Measurements from ENCODE around the gene BHLHA15.

Gene BHLHA15

GRCh38 chr7:98229991-98230745, 18.9 kb downstream of the BHLHA15 start:
- H3K27ac ChIP-seq (ENCODE audit: low read depth, low read length) = no peak overlapping the region

GRCh38 chr7:98230746-98231471, 19.7 kb downstream of the BHLHA15 start:
- no peak overlapping the region for H3K27ac ChIP-seq (ENCODE audit: low read depth, low read length)
- no peaks in the 10 kb centered on the region for H3K36me3 ChIP-seq (ENCODE audit: insufficient read depth, low read length)
- H3K79me2 ChIP-seq (ENCODE audit: control insufficient read depth, insufficient read depth, low read length, unreplicated experiment) = no peaks in the 10 kb centered on the region
- no peak overlapping the region for H3K4me3 ChIP-seq (ENCODE audit: low read depth, low read length)
- H2AFZ ChIP-seq (ENCODE audit: low read length, unreplicated experiment) = no peak overlapping the region
- H3K4me1 ChIP-seq (ENCODE audit: control insufficient read depth, insufficient read depth, low read length, unreplicated experiment) = no peaks in the 10 kb centered on the region
- H3K27me3 ChIP-seq (ENCODE audit: insufficient read depth, low read length) = no peaks in the 10 kb centered on the region

More at GRCh38 chr7:98229991-98230745, 18.9 kb downstream of the BHLHA15 start:
- Histone ChIP-seq H3K79me2 (ENCODE audit: control insufficient read depth, insufficient read depth, low read length, unreplicated experiment) (no peaks in the 10 kb centered on the region), H3K36me3 (ENCODE audit: insufficient read depth, low read length) (no peaks in the 10 kb centered on the region), H3K4me3 (ENCODE audit: low read depth, low read length) (no peak overlapping the region), H3K27me3 (ENCODE audit: insufficient read depth, low read length) (no peaks in the 10 kb centered on the region), H2AFZ (ENCODE audit: low read length, unreplicated experiment) (no peak overlapping the region), H3K4me1 (ENCODE audit: control insufficient read depth, insufficient read depth, low read length, unreplicated experiment) (no peaks in the 10 kb centered on the region)

GRCh38 chr7:98231493-98232262, 20.4 kb downstream of the BHLHA15 start:
- Histone ChIP-seq H3K36me3 (ENCODE audit: insufficient read depth, low read length) (no peaks in the 10 kb centered on the region), H3K27me3 (ENCODE audit: insufficient read depth, low read length) (no peaks in the 10 kb centered on the region), H3K4me3 (ENCODE audit: low read depth, low read length) (no peak overlapping the region), H3K27ac (ENCODE audit: low read depth, low read length) (no peak overlapping the region), H3K79me2 (ENCODE audit: control insufficient read depth, insufficient read depth, low read length, unreplicated experiment) (no peaks in the 10 kb centered on the region), H3K4me1 (ENCODE audit: control insufficient read depth, insufficient read depth, low read length, unreplicated experiment) (no peaks in the 10 kb centered on the region), H2AFZ (ENCODE audit: low read length, unreplicated experiment) (no peak overlapping the region)

GRCh38 chr7:98232263-98232585, 21.0 kb downstream of the BHLHA15 start:
- no peaks in the 10 kb centered on the region for H3K4me1 ChIP-seq (ENCODE audit: control insufficient read depth, insufficient read depth, low read length, unreplicated experiment)
- no peak overlapping the region for H3K4me3 ChIP-seq (ENCODE audit: low read depth, low read length)
- H3K27ac ChIP-seq (ENCODE audit: low read depth, low read length) = no peak overlapping the region
- H3K27me3 ChIP-seq (ENCODE audit: insufficient read depth, low read length) = no peaks in the 10 kb centered on the region
- no peaks in the 10 kb centered on the region for H3K79me2 ChIP-seq (ENCODE audit: control insufficient read depth, insufficient read depth, low read length, unreplicated experiment)
- H3K36me3 ChIP-seq (ENCODE audit: insufficient read depth, low read length) = no peaks in the 10 kb centered on the region
- no peak overlapping the region for H2AFZ ChIP-seq (ENCODE audit: low read length, unreplicated experiment)

- H2AFZ ChIP-seq (ENCODE audit: low read length, unreplicated experiment) = no peak overlapping the region
- no peaks in the 10 kb centered on the region for H3K79me2 ChIP-seq (ENCODE audit: control insufficient read depth, insufficient read depth, low read length, unreplicated experiment)
- no peaks in the 10 kb centered on the region for H3K27me3 ChIP-seq (ENCODE audit: insufficient read depth, low read length)
- H3K4me3 ChIP-seq (ENCODE audit: low read depth, low read length) = no peak overlapping the region
- H3K36me3 ChIP-seq (ENCODE audit: insufficient read depth, low read length) = no peaks in the 10 kb centered on the region
- no peak overlapping the region for H3K27ac ChIP-seq (ENCODE audit: low read depth, low read length)
- H3K4me1 ChIP-seq (ENCODE audit: control insufficient read depth, insufficient read depth, low read length, unreplicated experiment) = no peaks in the 10 kb centered on the region
Measured at GRCh38 chr7:98232799-98233198, 21.6 kb downstream of the BHLHA15 start.

- H3K79me2 ChIP-seq (ENCODE audit: control insufficient read depth, insufficient read depth, low read length, unreplicated experiment) = no peaks in the 10 kb centered on the region
- no peak overlapping the region for H3K4me3 ChIP-seq (ENCODE audit: low read depth, low read length)
- H3K4me1 ChIP-seq (ENCODE audit: control insufficient read depth, insufficient read depth, low read length, unreplicated experiment) = no peaks in the 10 kb centered on the region
- H3K36me3 ChIP-seq (ENCODE audit: insufficient read depth, low read length) = no peaks in the 10 kb centered on the region
- no peak overlapping the region for H2AFZ ChIP-seq (ENCODE audit: low read length, unreplicated experiment)
- no peak overlapping the region for H3K27ac ChIP-seq (ENCODE audit: low read depth, low read length)
- no peaks in the 10 kb centered on the region for H3K27me3 ChIP-seq (ENCODE audit: insufficient read depth, low read length)
Measured at GRCh38 chr7:98233219-98234070, 22.2 kb downstream of the BHLHA15 start.

- no peaks in the 10 kb centered on the region for H3K36me3 ChIP-seq (ENCODE audit: insufficient read depth, low read length)
- no peaks in the 10 kb centered on the region for H3K27me3 ChIP-seq (ENCODE audit: insufficient read depth, low read length)
- H3K4me3 ChIP-seq (ENCODE audit: low read depth, low read length) = no peak overlapping the region
- no peak overlapping the region for H3K27ac ChIP-seq (ENCODE audit: low read depth, low read length)
- H2AFZ ChIP-seq (ENCODE audit: low read length, unreplicated experiment) = no peak overlapping the region
- no peaks in the 10 kb centered on the region for H3K4me1 ChIP-seq (ENCODE audit: control insufficient read depth, insufficient read depth, low read length, unreplicated experiment)
- H3K79me2 ChIP-seq (ENCODE audit: control insufficient read depth, insufficient read depth, low read length, unreplicated experiment) = no peaks in the 10 kb centered on the region
Measured at GRCh38 chr7:98234429-98235147, 23.3 kb downstream of the BHLHA15 start.

GRCh38 chr7:98235901-98236300, 24.7 kb downstream of the BHLHA15 start:
- no peaks in the 10 kb centered on the region for H3K36me3 ChIP-seq (ENCODE audit: insufficient read depth, low read length)
- no peaks in the 10 kb centered on the region for H3K4me1 ChIP-seq (ENCODE audit: control insufficient read depth, insufficient read depth, low read length, unreplicated experiment)
- no peak overlapping the region for H3K27ac ChIP-seq (ENCODE audit: low read depth, low read length)
- no peak overlapping the region for H2AFZ ChIP-seq (ENCODE audit: low read length, unreplicated experiment)
- no peaks in the 10 kb centered on the region for H3K79me2 ChIP-seq (ENCODE audit: control insufficient read depth, insufficient read depth, low read length, unreplicated experiment)
- H3K27me3 ChIP-seq (ENCODE audit: insufficient read depth, low read length) = no peaks in the 10 kb centered on the region
- H3K4me3 ChIP-seq (ENCODE audit: low read depth, low read length) = no peak overlapping the region

GRCh38 chr7:98236355-98237185, 25.3 kb downstream of the BHLHA15 start:
- Histone ChIP-seq H3K27ac (ENCODE audit: low read depth, low read length) (no peak overlapping the region), H2AFZ (ENCODE audit: low read length, unreplicated experiment) (no peak overlapping the region), H3K79me2 (ENCODE audit: control insufficient read depth, insufficient read depth, low read length, unreplicated experiment) (no peaks in the 10 kb centered on the region), H3K36me3 (ENCODE audit: insufficient read depth, low read length) (no peaks in the 10 kb centered on the region), H3K4me3 (ENCODE audit: low read depth, low read length) (no peak overlapping the region), H3K27me3 (ENCODE audit: insufficient read depth, low read length) (no peaks in the 10 kb centered on the region), H3K4me1 (ENCODE audit: control insufficient read depth, insufficient read depth, low read length, unreplicated experiment) (no peaks in the 10 kb centered on the region)

Data from ACC112 (cell line).